GM11168 (cell line): ENCODE results near the gene HKDC1.

Experiments used
- in situ Hi-C: fragments of 300-500 bp; cut with MboI; formaldehyde crosslinking; loops from one replicate; pipeline ENCODE4 v1.12.0; 2022; ENCODE audit warnings: low sequenced_read_pairs; ENCODE audit not compliant: unreplicated experiment

HKDC1 gene

GRCh38 chr10:69315100-69315542, 95.0 kb downstream of the HKDC1 start:
- in situ Hi-C loops: no loop called here

GRCh38 chr10:69315610-69316312, 95.6 kb downstream of the HKDC1 start:
- in situ Hi-C loops: no loop called here

- in situ Hi-C loops: no loop called here
These were observed 96.4 kb downstream of the HKDC1 start for GRCh38 chr10:69316313-69317059.
